GM12892 (cell line): ENCODE measurements around the gene DMXL2.
A peak's percentile ranks its signal among the peaks of the same experiment; 100 is the strongest.
"Not testable (repeated sequence)": the region's sequence is repeated elsewhere in the genome, so short reads cannot be mapped to it uniquely, and the experiment has no call there.

ENCODE experiments used
- DNase-seq: peaks from one replicate; pipeline ENCODE4 v3.0.0; 2011; ENCODE audit not compliant: insufficient read length
- FAIRE-seq: peaks from 2 replicates; lab custom pipeline; 2011; peaks lifted over from hg19 to GRCh38; lab: Jason Lieb, UNC
- POLR2A ChIP-seq: IDR thresholded peaks from 2 replicates; pipeline ENCODE4 v1.6.1; 2011; ENCODE audit warnings: low read depth, low read length, control low read depth
- POLR2AphosphoS5 ChIP-seq: IDR thresholded peaks from 2 replicates; pipeline ENCODE4 v1.6.1; 2011; ENCODE audit warnings: low read depth, low read length, control low read depth
- TAF1 ChIP-seq: IDR thresholded peaks from 2 replicates; pipeline ENCODE4 v1.6.1; 2011; ENCODE audit warnings: low read depth, mild to moderate bottlenecking, control low read depth, low read length, borderline replicate concordance

The DMXL2 gene

GRCh38 chr15:51460796-51461195 is 161.8 kb downstream of the DMXL2 start:
- TF ChIP-seq POLR2A (no peak), POLR2AphosphoS5 (no peak), TAF1 (no peak)
- DNase-seq, result no peak
- FAIRE-seq, result no peak

DNA sequence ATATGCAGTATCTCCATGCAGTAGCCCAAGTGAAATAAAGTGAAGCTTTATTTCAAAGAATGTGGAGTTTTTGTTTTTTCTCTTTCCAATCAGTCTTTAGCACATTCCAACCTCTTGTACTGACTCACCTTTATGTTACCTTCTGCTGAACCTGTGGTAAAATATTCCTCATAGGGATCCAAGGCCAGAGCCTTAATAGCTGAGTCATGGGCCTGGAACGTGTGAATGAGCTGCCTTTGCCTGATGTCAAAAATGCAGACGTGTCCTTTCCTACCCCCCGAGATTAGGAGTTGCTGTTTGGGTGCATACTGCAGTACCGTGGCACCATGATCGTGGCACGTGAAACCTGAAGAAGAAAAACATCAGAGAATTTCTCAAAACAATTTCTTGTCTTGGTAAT is 172.6 kb downstream of the DMXL2 start:
- DNase-seq, result no peak
- no peak for FAIRE-seq
- TF ChIP-seq POLR2A (no peak), POLR2AphosphoS5 (no peak), TAF1 (no peak)

DNA sequence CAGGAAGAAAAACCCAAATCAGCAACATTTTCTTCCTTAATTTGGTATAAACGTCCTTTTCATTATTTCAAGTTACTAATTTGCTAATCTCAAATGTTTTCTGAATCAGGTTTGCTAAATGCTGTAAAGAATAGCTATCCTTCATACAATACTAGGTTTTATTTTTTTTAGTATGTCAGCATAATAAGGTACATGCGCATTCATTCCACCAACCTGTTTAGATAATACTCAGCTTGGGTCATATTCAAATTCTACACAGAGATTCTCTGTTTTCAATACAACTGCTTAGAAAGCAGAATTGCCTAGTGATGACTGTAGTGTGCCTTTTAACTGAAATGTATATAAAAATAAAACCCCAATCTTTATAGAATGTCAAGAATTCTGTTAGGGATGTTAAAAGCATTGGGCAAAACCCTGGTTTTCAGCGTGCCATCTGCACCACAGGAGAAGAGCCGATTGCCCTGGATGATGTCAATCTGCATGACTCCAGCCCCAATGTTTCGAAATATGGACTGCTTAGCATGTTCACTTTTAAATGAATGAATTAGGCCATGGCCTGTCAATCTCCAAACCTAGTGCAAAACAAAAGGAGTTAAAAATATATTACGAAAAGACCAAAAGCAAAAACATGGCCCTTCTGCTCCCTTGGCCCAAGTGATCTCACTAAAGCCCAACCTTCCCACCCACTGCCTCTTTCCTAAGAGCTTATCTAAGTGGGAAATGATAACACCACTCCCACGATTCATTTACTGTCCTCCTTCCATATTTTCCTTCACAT is 173.8 kb downstream of the DMXL2 start:
- FAIRE-seq, result no peak
- TF ChIP-seq POLR2A, result no peak
- no peak for TF ChIP-seq TAF1
- no peak for TF ChIP-seq POLR2AphosphoS5
- no peak for DNase-seq

GRCh38 chr15:51447855-51448621 is 174.5 kb downstream of the DMXL2 start:
- no peak for FAIRE-seq
- DNase-seq, result no peak
- TF ChIP-seq TAF1 (no peak), POLR2AphosphoS5 (no peak), POLR2A (no peak)

- not testable (repeated sequence) for DNase-seq, FAIRE-seq
These were observed 176.4 kb downstream of the DMXL2 start for GRCh38 chr15:51446029-51446744.

- DNase-seq (no peak), FAIRE-seq (no peak)
- TF ChIP-seq TAF1, result no peak
- TF ChIP-seq POLR2AphosphoS5, result no peak
- no peak for TF ChIP-seq POLR2A
These were observed 177.8 kb downstream of the DMXL2 start for GRCh38 chr15:51444807-51445206.

GRCh38 chr15:51444112-51444511 is 178.5 kb downstream of the DMXL2 start:
- FAIRE-seq, result no peak

DNA sequence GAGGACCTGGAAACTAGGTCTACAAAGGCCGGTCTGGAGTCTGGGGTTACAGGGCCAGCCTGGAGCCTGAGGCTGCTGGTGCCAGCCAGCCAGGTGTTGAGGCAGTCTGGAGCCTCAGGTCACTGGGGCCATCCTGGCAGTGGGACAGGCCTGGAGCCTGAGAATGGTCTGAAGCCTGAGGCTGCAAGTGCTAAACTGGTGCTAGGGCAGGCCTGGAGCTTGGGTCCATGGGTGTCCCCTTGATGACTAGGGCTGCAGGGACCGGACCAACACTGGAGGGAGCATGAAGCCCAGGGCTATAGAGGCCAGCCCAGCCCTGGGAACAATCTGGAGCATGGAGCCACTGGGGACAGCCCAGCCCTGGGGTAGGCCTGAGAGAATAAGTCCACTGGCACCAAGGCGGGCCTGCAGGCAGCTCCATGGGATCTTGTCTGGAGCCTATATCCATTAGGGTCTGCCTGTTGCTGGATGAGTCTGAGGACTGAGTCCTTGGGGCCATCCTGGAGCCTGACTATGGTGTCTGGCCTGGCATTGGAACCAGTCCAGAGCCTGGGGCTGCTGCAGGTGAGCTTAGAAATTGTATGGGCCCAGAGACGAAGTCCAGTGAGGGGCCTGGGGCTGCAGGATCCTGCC is 179.2 kb downstream of the DMXL2 start:
- DNase-seq (no peak), FAIRE-seq (no peak)
- TF ChIP-seq POLR2AphosphoS5 (no peak), POLR2A (no peak), TAF1 (no peak)

More at GRCh38 chr15:51444112-51444511, 178.5 kb downstream of the DMXL2 start:
- TF ChIP-seq POLR2AphosphoS5 (no peak), TAF1 (no peak), POLR2A (no peak)
- no peak for DNase-seq

DNA sequence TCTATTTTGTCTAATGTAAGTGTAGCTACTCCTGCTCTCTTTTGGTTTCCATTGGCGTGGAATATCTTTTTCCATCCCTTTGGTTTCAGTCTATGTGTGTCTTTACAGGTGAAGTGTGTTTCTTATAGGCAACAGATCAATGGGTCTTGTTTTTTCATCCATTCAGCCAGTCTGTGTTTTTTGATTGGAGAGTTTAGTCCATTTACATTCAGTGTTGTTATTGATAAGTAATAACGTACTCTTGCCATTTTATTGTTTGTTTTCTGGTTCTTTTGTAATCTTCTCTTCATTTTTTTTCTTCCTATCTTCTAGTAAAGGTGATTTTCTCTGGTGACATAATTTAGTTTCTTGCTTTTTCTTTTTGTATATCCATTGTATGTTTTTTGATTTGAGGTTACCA is 184.0 kb downstream of the DMXL2 start:
- TF ChIP-seq POLR2A, result no peak
- no peak for TF ChIP-seq TAF1
- no peak for TF ChIP-seq POLR2AphosphoS5
- DNase-seq (no peak), FAIRE-seq (peak; percentile 24)

DNA sequence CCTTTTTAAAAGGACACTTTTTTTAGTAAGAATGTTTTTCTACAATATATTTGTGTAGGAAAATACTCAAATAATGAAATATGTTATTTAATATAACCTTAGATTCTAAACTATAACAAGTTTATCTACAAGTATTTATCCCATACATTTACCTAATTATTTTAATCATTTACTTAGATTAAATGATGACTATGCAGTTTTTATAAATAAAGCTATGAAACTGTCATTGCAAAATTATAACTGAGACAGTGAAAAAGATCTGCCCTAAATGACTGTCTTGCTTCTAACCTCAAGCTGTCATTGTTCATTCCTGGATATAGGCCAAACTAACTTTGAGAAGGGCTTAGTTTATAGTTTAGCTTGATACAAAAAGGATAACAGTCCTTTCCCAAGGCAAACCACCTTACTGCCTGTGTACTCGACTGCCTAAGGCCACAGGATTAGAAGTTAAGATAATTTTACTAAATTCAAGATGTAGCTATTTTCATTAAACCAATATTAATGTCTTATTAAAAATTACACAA is 197.0 kb downstream of the DMXL2 start:
- no peak for TF ChIP-seq POLR2A
- TF ChIP-seq POLR2AphosphoS5, result no peak
- TF ChIP-seq TAF1, result no peak

GRCh38 chr15:51424780-51425179 is 197.8 kb downstream of the DMXL2 start:
- TF ChIP-seq POLR2AphosphoS5, result no peak
- no peak for TF ChIP-seq POLR2A
- TF ChIP-seq TAF1, result no peak
- no peak for FAIRE-seq
- no peak for DNase-seq

More for the DNA sequence above, 197.0 kb downstream of the DMXL2 start:
- FAIRE-seq, result no peak
- DNase-seq, result no peak

- DNase-seq, FAIRE-seq: not testable (repeated sequence)
These were observed 199.5 kb downstream of the DMXL2 start for GRCh38 chr15:51423040-51423439.
